ENCODE results near the gene PPFIBP1.
"Not testable (repeated sequence)": the region's sequence is repeated elsewhere in the genome, so short reads cannot be mapped to it uniquely, and the experiment has no call there.

PPFIBP1 gene

DNA sequence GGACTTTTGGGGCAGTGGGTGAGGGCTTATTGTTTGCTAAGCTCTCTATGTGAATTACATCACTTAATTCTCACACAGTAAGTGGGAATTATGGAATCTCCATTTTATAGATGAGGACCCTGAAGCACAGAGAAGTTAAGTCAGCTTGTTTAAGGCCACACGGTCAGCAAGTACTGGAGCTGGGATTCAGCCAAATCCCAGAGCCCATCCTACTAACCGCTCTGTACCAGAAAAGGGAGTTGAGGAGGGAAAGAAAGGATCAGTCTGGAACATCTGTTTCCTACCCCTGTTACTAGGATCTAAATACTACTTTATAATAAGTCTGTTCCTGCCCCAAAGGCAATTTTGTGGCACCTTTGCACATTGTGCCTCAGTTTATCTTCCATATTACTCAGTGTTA, 42.6 kb downstream of the PPFIBP1 start:
- no peak for DNase-seq (ENCODE audit: low spot score)

- no peak for DNase-seq (ENCODE audit: low spot score)
Measured at GRCh38 chr12:27571463-27571862, 47.5 kb downstream of the PPFIBP1 start.

DNA sequence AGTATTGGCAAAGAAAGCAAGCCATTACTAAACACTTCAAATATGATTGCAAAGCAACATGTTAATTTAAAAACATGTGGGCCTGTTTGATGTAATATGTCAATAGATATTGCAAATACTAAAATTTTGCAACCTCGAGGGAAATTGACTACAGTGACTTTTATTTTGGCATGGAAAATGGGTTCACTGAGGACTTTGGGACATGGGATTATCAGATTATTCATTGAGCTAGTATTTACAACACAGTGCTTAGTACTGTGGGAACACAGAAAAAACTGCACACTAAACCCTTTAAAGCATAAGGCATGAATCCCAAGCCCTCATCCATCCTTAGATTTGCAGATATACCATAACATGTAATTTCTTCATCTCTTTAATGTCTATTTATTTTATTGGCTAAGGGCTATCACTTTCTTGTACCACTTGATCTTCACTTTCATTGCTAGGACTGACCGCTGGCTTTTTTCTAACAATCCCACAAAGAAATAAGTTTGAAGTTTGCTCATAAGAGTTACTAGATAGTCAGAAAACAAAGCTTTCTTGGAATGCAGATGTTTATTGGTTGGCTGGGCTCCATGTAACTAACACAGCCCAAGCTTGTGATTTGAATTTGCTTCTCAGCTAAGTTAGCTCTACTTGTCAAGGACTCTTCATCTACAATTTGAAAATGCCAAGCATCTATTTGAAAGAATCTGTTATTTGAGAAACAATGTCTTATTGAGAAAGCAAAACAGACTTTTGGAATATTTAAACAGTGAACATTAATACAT, 48.7 kb downstream of the PPFIBP1 start:
- no peak for DNase-seq (ENCODE audit: low spot score)

DNA sequence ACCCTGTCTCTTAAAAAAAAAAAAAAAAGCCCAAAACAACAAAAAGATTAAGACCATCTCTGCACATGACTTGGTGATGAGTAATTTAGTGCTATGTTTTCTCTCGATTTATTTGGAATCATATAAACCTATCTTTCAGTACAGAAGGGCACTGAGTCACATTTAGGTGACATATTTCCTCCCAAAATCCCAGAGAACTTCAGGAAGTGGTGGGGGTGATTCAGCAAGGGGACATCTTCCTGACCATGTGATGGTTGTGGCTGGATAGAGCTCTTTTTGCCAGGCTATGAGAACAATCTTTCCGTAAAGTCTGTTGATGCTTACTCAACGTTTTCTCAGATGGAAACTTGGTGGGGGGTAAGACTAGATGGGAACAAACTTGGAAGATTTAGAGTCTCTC, 50.0 kb downstream of the PPFIBP1 start:
- DNase-seq (ENCODE audit: low spot score) = no peak

DNA sequence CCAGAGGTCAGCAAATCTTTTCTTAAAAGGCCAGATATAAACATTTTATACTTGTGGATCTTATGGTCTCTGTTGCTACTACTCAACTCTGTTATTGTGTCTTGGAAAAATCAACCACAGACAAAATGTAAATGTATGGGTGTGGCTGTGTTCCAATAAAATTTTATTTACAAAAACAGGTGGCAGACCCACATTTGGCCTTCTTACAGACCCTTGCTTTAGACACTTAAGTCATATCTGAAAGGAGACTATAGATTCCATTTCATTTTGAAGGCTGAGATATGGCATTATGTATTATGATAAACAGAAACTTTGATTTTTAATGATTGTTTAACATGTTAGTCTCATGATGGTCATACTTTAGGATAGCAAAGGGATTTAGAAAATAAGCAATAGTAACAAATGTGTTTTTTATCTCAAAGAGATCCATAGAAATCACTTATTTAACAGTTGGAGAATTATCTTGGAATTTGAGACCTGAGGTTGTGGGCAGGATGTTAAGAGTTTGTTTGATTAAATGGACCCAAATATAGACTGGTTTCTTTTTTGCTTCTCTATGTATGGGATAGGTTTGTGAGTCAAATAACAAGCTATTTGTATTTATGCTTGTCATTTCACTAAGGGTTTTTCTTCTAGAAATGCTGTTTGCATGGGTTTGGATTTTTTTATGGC, 51.2 kb downstream of the PPFIBP1 start:
- DNase-seq (ENCODE audit: low spot score) = no peak

- no peak for DNase-seq (ENCODE audit: low spot score)
Measured at GRCh38 chr12:27575762-27576118, 51.7 kb downstream of the PPFIBP1 start.

- DNase-seq (ENCODE audit: low spot score) = no peak
Measured at GRCh38 chr12:27576667-27577347, 52.8 kb downstream of the PPFIBP1 start.

GRCh38 chr12:27577688-27578087, 53.7 kb downstream of the PPFIBP1 start:
- no peak for DNase-seq (ENCODE audit: low spot score)

- DNase-seq (ENCODE audit: low spot score) = no peak
Measured at GRCh38 chr12:27578689-27579372, 54.8 kb downstream of the PPFIBP1 start.

DNA sequence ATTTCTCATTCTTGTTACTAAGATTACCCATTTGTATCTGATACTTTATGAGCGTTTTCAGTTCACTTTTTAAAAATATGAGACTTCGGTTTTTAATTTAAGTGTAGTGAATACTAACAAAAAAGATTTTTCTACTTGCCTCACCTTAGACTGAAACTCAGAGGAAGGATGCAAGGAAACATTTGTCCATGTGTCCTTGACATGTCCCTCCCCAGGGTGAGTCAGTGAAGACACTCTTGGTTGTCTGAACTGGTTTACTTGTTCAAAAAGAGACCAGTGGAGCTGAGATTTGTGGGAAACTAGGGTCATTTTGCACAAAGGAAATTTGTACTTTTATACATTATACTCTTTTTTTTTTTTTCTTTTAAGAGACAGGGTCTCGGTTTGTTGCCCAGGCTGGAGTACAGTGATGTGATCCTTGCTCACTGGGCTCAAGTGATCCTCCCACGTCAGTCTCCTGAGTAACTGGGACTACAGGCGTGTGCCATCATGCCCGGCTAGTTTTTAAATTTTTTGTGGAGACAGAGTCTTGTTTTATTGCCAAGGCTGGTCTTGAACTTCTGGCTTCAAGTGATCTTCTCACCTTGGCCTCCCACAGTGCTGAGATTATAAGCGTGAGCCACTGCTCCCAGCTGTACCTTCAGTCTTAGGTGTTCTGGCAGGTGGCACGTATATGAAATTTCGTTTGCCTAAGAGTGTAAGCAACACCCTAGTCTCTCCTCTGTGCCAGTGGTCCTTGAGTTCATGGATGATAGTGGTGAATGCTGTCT, 56.7 kb downstream of the PPFIBP1 start:
- no peak for DNase-seq (ENCODE audit: low spot score)

GRCh38 chr12:27581331-27581671, 57.3 kb downstream of the PPFIBP1 start:
- not testable (repeated sequence) for DNase-seq (ENCODE audit: low spot score)

- peak; percentile 35 for DNase-seq (ENCODE audit: low spot score)
Measured at GRCh38 chr12:27581833-27582232, 57.8 kb downstream of the PPFIBP1 start.

GRCh38 chr12:27582445-27582844, 58.4 kb downstream of the PPFIBP1 start:
- DNase-seq (ENCODE audit: low spot score) = not testable (repeated sequence)

GRCh38 chr12:27583057-27583797, 59.2 kb downstream of the PPFIBP1 start:
- DNase-seq (ENCODE audit: low spot score) = no peak

DNA sequence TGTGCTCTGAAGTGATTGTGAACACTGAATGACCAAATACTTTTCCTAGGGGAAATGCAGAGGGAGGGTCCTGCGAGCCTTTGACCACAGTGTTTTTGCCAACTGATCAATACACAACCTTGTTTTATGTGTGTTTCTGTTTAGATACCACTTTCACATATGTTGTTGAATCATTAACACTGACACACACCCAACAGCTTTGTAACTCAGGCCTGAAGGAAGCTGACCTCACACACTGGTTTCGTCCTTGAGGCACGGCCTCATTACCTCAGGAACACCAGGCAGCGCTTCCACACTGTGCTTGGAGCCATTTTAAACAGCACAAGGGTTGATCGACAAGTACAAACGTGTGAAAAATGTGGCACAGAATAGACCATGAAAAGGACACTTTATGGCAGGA, 60.0 kb downstream of the PPFIBP1 start:
- no peak for DNase-seq (ENCODE audit: low spot score)

DNA sequence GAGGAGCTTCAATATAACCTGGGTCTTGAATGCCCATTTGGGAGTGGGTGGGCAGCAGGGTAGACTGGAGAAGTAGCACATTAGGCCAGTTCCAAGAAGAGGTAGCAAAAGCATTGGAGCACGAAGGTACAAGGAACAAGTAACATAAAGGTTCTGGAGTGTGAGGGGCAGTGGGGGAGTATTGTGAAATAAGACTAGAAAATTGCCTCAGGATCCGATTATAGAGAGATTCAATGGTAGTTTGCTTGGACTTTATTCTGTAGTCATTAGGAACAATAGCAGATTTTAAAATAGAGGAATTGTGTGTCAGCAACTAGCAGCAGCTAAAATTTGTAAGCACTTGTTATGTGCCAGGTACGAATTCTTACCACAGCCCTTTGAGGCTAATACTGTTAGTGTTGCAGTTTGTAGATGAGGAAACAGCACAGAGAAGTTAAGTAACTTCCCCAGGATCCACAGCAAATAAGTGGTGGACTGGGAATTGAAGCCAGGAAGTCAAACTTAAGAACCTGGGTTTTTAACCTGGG, 61.8 kb downstream of the PPFIBP1 start:
- no peak for DNase-seq (ENCODE audit: low spot score)

GRCh38 chr12:27588075-27588730, 64.2 kb downstream of the PPFIBP1 start:
- not testable (repeated sequence) for DNase-seq (ENCODE audit: low spot score)

DNA sequence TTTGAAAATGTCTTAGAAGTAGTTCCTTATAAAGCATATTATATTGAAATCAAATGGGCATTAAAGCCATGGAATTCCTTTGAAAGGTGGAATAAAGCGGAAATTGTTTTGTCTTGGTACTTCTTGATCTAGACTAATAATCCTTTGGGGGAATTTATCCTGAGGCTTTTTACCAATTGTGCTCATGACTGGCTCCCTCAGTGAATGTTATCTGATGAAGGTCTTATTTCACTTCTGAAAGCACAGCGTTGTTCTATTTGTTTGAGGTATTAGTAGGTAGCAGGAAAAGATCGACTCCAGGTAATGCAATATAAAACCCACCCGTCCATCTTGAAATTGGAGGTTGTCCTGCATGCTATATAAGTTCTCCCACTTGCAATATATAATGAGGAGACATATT, 64.8 kb downstream of the PPFIBP1 start:
- no peak for DNase-seq (ENCODE audit: low spot score)

GRCh38 chr12:27589419-27589818, 65.4 kb downstream of the PPFIBP1 start:
- DNase-seq (ENCODE audit: low spot score) = no peak

- not testable (repeated sequence) for DNase-seq (ENCODE audit: low spot score)
Measured at GRCh38 chr12:27591698-27592097, 67.7 kb downstream of the PPFIBP1 start.
